K562 (cell line): ENCODE results near the gene TP53RK. TPM values are rescaled to one million over a fixed set of nuclear protein-coding genes. Genes with fewer than 3 reads are reported as not detected.

ENCODE experiments used
- ATAC-seq: fragments of 200-7000 bp; cut with Tn5 transposase; 3 replicates; pipeline ENCODE4 v1.9.1; 2020; ENCODE audit warnings: moderate library complexity
- BruUV-seq: library from RNA; stranded (reverse); fragments of 400-500 nt; replicated peaks from 2 replicates; lab custom pipeline; 2021; lab: Mats Ljungman, UMichigan
- CTCF ChIA-PET: fragments of 300-600 bp; formaldehyde crosslinking; extraction: SDS; loops from one replicate; lab custom pipeline; 2021; ENCODE audit warnings: low intra/inter-chr PET ratio; lab: Yijun Ruan, JAX
- POLR2A ChIA-PET: fragments of 300-600, 350-650 bp; sonication (Branson Sonifier 250); formaldehyde crosslinking; extraction: SDS; loops from one replicate; lab custom pipeline; 2021; ENCODE audit warnings: antibody characterized with exemption, inconsistent platforms; lab: Yijun Ruan, JAX
- DNase-seq, 4 experiments: peaks; one replicate each; pipeline versions ENCODE4 v3.0.0 to v3.0.0-alpha.2; 2011 to 2018; ENCODE audit warnings: low spot score in 3 of 4, mixed read lengths in 3 of 4; ENCODE audit errors: extremely low read depth in 1 of 4
- FAIRE-seq: peaks from 2 replicates; lab custom pipeline; 2011; peaks lifted over from hg19 to GRCh38; lab: Jason Lieb, UNC
- H2AFZ ChIP-seq: 2 replicates; pipeline ENCODE4 v1.6.0; 2011; ENCODE audit warnings: low read depth, low read length, control low read depth, inconsistent platforms
- H3K27ac ChIP-seq: fragments of 200-600 bp; 3 replicates; pipeline ENCODE4 v1.8.0; 2011; ENCODE audit warnings: low read depth, mild to moderate bottlenecking, control low read depth, inconsistent platforms, low read length, moderate library complexity, mixed read lengths; ENCODE audit errors: extremely low read depth
- H3K27me3 ChIP-seq, 2 experiments: fragments of 300-600 bp in 1 of 2; 2 replicates in 1 of 2; 3 replicates in 1 of 2; pipeline versions ENCODE4 v1.6.0 to v1.8.0; 2011; ENCODE audit warnings: inconsistent platforms in 2 of 2, low read length in 2 of 2, mild to moderate bottlenecking in 1 of 2, mixed read lengths in 1 of 2, moderate library complexity in 1 of 2; ENCODE audit not compliant: control insufficient read depth in 2 of 2, insufficient read depth in 2 of 2
- H3K36me3 ChIP-seq: fragments of 300-600 bp; 3 replicates; pipeline ENCODE4 v1.8.0; 2011; ENCODE audit warnings: mild to moderate bottlenecking, low read length, inconsistent platforms; ENCODE audit not compliant: control insufficient read depth, insufficient read depth
- H3K4me1 ChIP-seq, 2 experiments: fragments of 200-600 bp in 1 of 2; replicated peaks in 1 of 2; 2 replicates in 1 of 2; 3 replicates in 1 of 2; pipeline versions ENCODE4 v1.5.1 to v1.8.0; 2011; ENCODE audit warnings: inconsistent platforms in 2 of 2, low read length in 2 of 2, mild to moderate bottlenecking in 1 of 2, mixed read lengths in 1 of 2, moderate library complexity in 1 of 2; ENCODE audit not compliant: control insufficient read depth in 2 of 2, insufficient read depth in 2 of 2
- H3K4me2 ChIP-seq: 2 replicates; pipeline ENCODE4 v1.6.1; 2011; ENCODE audit warnings: low read length, control low read depth, inconsistent platforms, mixed read lengths; ENCODE audit not compliant: insufficient read depth
- H3K4me3 ChIP-seq: fragments of 200-600 bp; sonication (generic), shearing (Covaris generic); 2 replicates; pipeline ENCODE4 v1.5.1; 2016; ENCODE audit warnings: control low read depth, inconsistent platforms
- H3K79me2 ChIP-seq: fragments of 200-600 bp; 3 replicates; pipeline ENCODE4 v1.8.0; 2011; ENCODE audit warnings: low read length, inconsistent platforms; ENCODE audit not compliant: control insufficient read depth, insufficient read depth
- H3K9ac ChIP-seq, 2 experiments: 2 replicates each; pipeline versions ENCODE4 v1.6.0 to v1.6.1; 2011; ENCODE audit warnings: low read depth in 2 of 2, low read length in 2 of 2, control low read depth in 1 of 2, inconsistent platforms in 1 of 2, mild to moderate bottlenecking in 1 of 2, mixed read lengths in 1 of 2; ENCODE audit not compliant: insufficient read depth in 1 of 2
- H3K9me1 ChIP-seq: one replicate; pipeline ENCODE4 v1.6.0; 2011; ENCODE audit warnings: inconsistent platforms, mild to moderate bottlenecking, low read length, moderate library complexity; ENCODE audit not compliant: control insufficient read depth, insufficient read depth
- H3K9me3 ChIP-seq: replicated peaks from 2 replicates; pipeline ENCODE4 v1.5.1; 2011; ENCODE audit warnings: low read depth, low read length, inconsistent platforms; ENCODE audit not compliant: control insufficient read depth, insufficient read depth
- H4K20me1 ChIP-seq: replicated peaks from 2 replicates; pipeline ENCODE4 v1.6.1; 2011; ENCODE audit warnings: low read length, inconsistent platforms, mixed read lengths; ENCODE audit not compliant: control insufficient read depth, insufficient read depth
- HMG20B ChIP-seq: fragments of 250-450 bp; sonication (Bioruptor Pico); IDR thresholded peaks from 2 replicates; pipeline ENCODE4 v1.5.0; 2021; ENCODE audit warnings: mild to moderate bottlenecking
- HMGXB4 ChIP-seq: sonication (generic); formaldehyde crosslinking; IDR thresholded peaks from 2 replicates; pipeline ENCODE4 v1.8.1; 2023; ENCODE audit warnings: mild to moderate bottlenecking, missing genetic modification reagents
- TFE3 ChIP-seq: fragments of 450-650 bp; formaldehyde crosslinking; IDR thresholded peaks from 2 replicates; pipeline ENCODE4 v1.4.0; 2020; ENCODE audit warnings: mild to moderate bottlenecking, mixed read lengths
- ZNF175 ChIP-seq: fragments of 200-800 bp; sonication (Bioruptor generic); IDR thresholded peaks from 2 replicates; pipeline ENCODE4 v1.6.1; 2016; ENCODE audit warnings: low read depth, mild to moderate bottlenecking, missing genetic modification characterization, missing compliant biosample characterization
- WGBS: fragments of 100-300 bp; shearing (Covaris generic); methylation state at CpG from one replicate; pipeline ENCODE4 v1.1.6; 2016; ENCODE audit warnings: low coverage, mixed read lengths; ENCODE audit not compliant: insufficient coverage; ENCODE audit errors: missing lambda C conversion rate; 5-methylcytosine and 5-hydroxymethylcytosine counted together
- in situ Hi-C: fragments of 300-500 bp; cut with MboI; formaldehyde crosslinking; loops from 4 replicates; pipeline ENCODE4 v1.15.0; 2018; ENCODE audit warnings: inconsistent platforms, mixed read lengths
- intact Hi-C: fragments of 100-400 bp; cut with micrococcal nuclease; formaldehyde crosslinking; loops from 2 replicates; pipeline ENCODE4 v1.14.2; 2022
- polyA plus RNA-seq, 8 experiments: library from polyadenylated mRNA; depleted of rRNA in 4 of 8; stranded (reverse) in 5 of 8; unstranded in 3 of 8; fragments of >200 nt; fragmentation: Nextera tagmentation in 2 of 8; fragmentation: Illumina TruSeq in 1 of 8; extraction: Ambion mirVana in 2 of 8; extraction: Trizol in 1 of 8; gene quantifications; 2 replicates each; pipeline versions ENCODE4 v1.2.1 to v1.2.3, GENCODE V29; 2011 to 2014; ENCODE audit warnings: inconsistent platforms in 1 of 8, missing spikeins in 1 of 8
- total RNA-seq, 7 experiments: library from RNA; depleted of rRNA in 6 of 7; stranded (reverse); fragments of >200 nt in 6 of 7; fragmentation: Illumina TruSeq in 2 of 7; extraction: Trizol in 2 of 7; gene quantifications; 2 replicates each; pipeline versions ENCODE4 v1.2.1 to v1.2.3, GENCODE V29; 2011 to 2021; ENCODE audit warnings: low replicate concordance in 1 of 7
- TF ChIP-seq, protein P1 (sequence below): sonication (generic); formaldehyde crosslinking; IDR thresholded peaks from 2 replicates; pipeline ENCODE4 v1.9.0; 2022; ENCODE audit warnings: mild to moderate bottlenecking, missing genetic modification reagents

TP53RK gene
- total and polyA plus RNA-seq, 9 of the 15 experiments (the other 6 are each of a cell fraction or from before 2014, with no cell fraction given): 2.9 to 43.5 (median 17.2) TPM

- Histone ChIP-seq H3K4me2 (no peak overlapping the region), H3K79me2 (no peaks in the 10 kb centered on the region), H3K36me3 (no peaks in the 10 kb centered on the region), H3K27me3 (no peaks in the 10 kb centered on the region), H4K20me1 (no peaks in the 10 kb centered on the region; the same call in 1 of the 2 replicates), H2AFZ (no peak overlapping the region), H3K9me1 (no peaks in the 10 kb centered on the region), H3K27ac (no peak overlapping the region), H3K4me3 (no peak overlapping the region), H3K4me1 (peaks cover 20 to 22% of the 10 kb centered on the region in 2 experiments; a peak in 4 of 5 replicates), H3K9ac (no peak overlapping the region), H3K9me3 (no peaks in the 10 kb centered on the region)
- DNase-seq (no peak), ATAC-seq (no peak), FAIRE-seq (no peak)
- ChIA-PET POLR2A (interaction anchor here (0.8 kb wide), 1 partner anchor 13 kb away, joined by 3 read pairs; no protein-coding TSS in a partner anchor), CTCF (no interaction called here)
- in situ Hi-C loops (no loop called here), intact Hi-C loops (loop anchor here (5.0 to 10.0 kb wide), 2 partner anchors 35 to 83 kb away; no protein-coding TSS in a partner anchor)
- 58% methylated on average over 4 of the region's 4 CpGs for WGBS
- no TSS peak for BruUV-seq
- TF ChIP-seq HMG20B (CRISPR knock-in tag) (no peak), HMGXB4 (CRISPR knock-in tag) (no peak), TFE3 (CRISPR knock-in tag) (no peak), ZNF175 (CRISPR knock-in tag) (no peak)
- TF ChIP-seq, protein P1, sequence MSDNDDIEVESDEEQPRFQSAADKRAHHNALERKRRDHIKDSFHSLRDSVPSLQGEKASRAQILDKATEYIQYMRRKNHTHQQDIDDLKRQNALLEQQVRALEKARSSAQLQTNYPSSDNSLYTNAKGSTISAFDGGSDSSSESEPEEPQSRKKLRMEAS (CRISPR knock-in tag): no peak
Measured at GRCh38 chr20:46647469-46647868, 41.8 kb downstream of the TP53RK start.
